OCI-LY1 (cell line): ENCODE measurements around the gene RAB4B.
"Not testable (repeated sequence)": the region's sequence is repeated elsewhere in the genome, so short reads cannot be mapped to it uniquely, and the experiment has no call there.

Experiments used
- H2AFZ ChIP-seq: fragments of 200-600 bp; sonication (generic), shearing (Covaris generic); 2 replicates; pipeline ENCODE4 v1.6.0; 2014; ENCODE audit warnings: antibody characterized with exemption, mild to moderate bottlenecking, low read length
- H3F3A ChIP-seq: fragments of 200-600 bp; sonication (generic), shearing (Covaris generic); 2 replicates; pipeline ENCODE4 v1.6.0; 2014; ENCODE audit warnings: mild to moderate bottlenecking, antibody characterized with exemption, low read length, moderate library complexity; ENCODE audit not compliant: insufficient read depth
- H3K27ac ChIP-seq: fragments of 200-600 bp; sonication (generic); 2 replicates; pipeline ENCODE4 v1.5.1; 2014; ENCODE audit warnings: low read length, mixed run types, mild to moderate bottlenecking, low read depth; ENCODE audit not compliant: poor library complexity, severe bottlenecking
- H3K27me3 ChIP-seq: fragments of 200-600 bp; sonication (generic); 2 replicates; pipeline ENCODE4 v1.6.0; 2014; ENCODE audit warnings: antibody characterized with exemption, mild to moderate bottlenecking, low read length, moderate library complexity; ENCODE audit not compliant: insufficient read depth
- H3K36me3 ChIP-seq: fragments of 200-600 bp; sonication (generic); 2 replicates; pipeline ENCODE4 v1.6.1; 2014; ENCODE audit warnings: mild to moderate bottlenecking, antibody characterized with exemption, low read length, moderate library complexity, mixed read lengths; ENCODE audit not compliant: insufficient read depth
- H3K4me1 ChIP-seq: fragments of 200-600 bp; sonication (generic); 2 replicates; pipeline ENCODE4 v1.5.1; 2014; ENCODE audit warnings: mild to moderate bottlenecking, low read length, moderate library complexity; ENCODE audit not compliant: insufficient read depth, severe bottlenecking
- H3K4me2 ChIP-seq: fragments of 200-600 bp; sonication (generic), shearing (Covaris generic); 2 replicates; pipeline ENCODE4 v1.6.1; 2014; ENCODE audit warnings: low read length
- H3K4me3 ChIP-seq: fragments of 200-600 bp; sonication (generic); 2 replicates; pipeline ENCODE4 v1.5.1; 2014; ENCODE audit warnings: low read length, low read depth, mild to moderate bottlenecking, mixed read lengths; ENCODE audit not compliant: poor library complexity, severe bottlenecking
- H3K79me2 ChIP-seq: fragments of 200-600 bp; shearing (Covaris generic); 2 replicates; pipeline ENCODE4 v1.6.1; 2016; ENCODE audit warnings: mixed run types, low read length, mixed read lengths; ENCODE audit not compliant: insufficient read depth
- H3K9ac ChIP-seq: fragments of 200-600 bp; sonication (generic), shearing (Covaris generic); 2 replicates; pipeline ENCODE4 v1.6.1; 2014; ENCODE audit warnings: mild to moderate bottlenecking, low read length, mixed read lengths
- H3K9me2 ChIP-seq: fragments of 200-600 bp; sonication (generic), shearing (Covaris generic); 2 replicates; pipeline ENCODE4 v1.6.1; 2014; ENCODE audit warnings: low read depth, mild to moderate bottlenecking, low read length, mixed read lengths
- H3K9me3 ChIP-seq: fragments of 200-600 bp; shearing (Covaris generic); 2 replicates; pipeline ENCODE4 v1.6.1; 2014; ENCODE audit warnings: low read length, mixed read lengths
- H4K20me1 ChIP-seq: fragments of 200-600 bp; sonication (generic), shearing (Covaris generic); 2 replicates; pipeline ENCODE4 v1.6.0; 2016; ENCODE audit warnings: mild to moderate bottlenecking, low read length; ENCODE audit not compliant: insufficient read depth
- CTCF ChIP-seq: fragments of 200-600 bp; sonication (generic), shearing (Covaris generic); IDR thresholded peaks from 2 replicates; pipeline ENCODE4 v1.5.1; 2017; ENCODE audit warnings: mild to moderate bottlenecking, antibody characterized with exemption, low read length, moderate library complexity, mixed read lengths
- EZH2 ChIP-seq: fragments of 200-600 bp; sonication (generic), shearing (Covaris generic); IDR thresholded peaks from 2 replicates; pipeline ENCODE4 v1.8.0; 2017; ENCODE audit warnings: borderline replicate concordance, mixed run types, mild to moderate bottlenecking, antibody characterized with exemption, low read length, moderate library complexity, mixed read lengths

The RAB4B gene

GRCh38 chr19:40777937-40778705 lies at the start of gene RAB4B:
TSS of gene RAB4B (plus strand) at chr19:40778247. CDS start at chr19:40778376, 129 bp downstream.
- H3K4me3 ChIP-seq, result peak within 1 kb of the TSS; percentile 73
- H4K20me1 ChIP-seq, result no peaks in the 10 kb centered on the region
- no peaks in the 10 kb centered on the region for H3K9me2 ChIP-seq
- peak within 1 kb of the TSS; percentile 86 for H3K9ac ChIP-seq
- H2AFZ ChIP-seq, result no peak within 1 kb of the TSS
- TF ChIP-seq EZH2 (no peak), CTCF (no peak)
- H3K36me3 ChIP-seq, result peaks cover 7% of the 10 kb centered on the region; the same call in 1 of the 2 replicates
- H3K27ac ChIP-seq, result peak within 1 kb of the TSS; percentile 99
- no peaks in the 10 kb centered on the region for H3K9me3 ChIP-seq
- no peaks in the 10 kb centered on the region for H3K27me3 ChIP-seq
- peaks cover 50% of the 10 kb centered on the region for H3K4me1 ChIP-seq
- no peaks in the 10 kb centered on the region for H3K79me2 ChIP-seq
- H3K4me2 ChIP-seq, result peak within 1 kb of the TSS; percentile 85
- H3F3A ChIP-seq, result no peaks in the 10 kb centered on the region

- H4K20me1 ChIP-seq, H3F3A ChIP-seq, H3K9me2 ChIP-seq, H3K9me3 ChIP-seq, H2AFZ ChIP-seq, H3K4me1 ChIP-seq, H3K27me3 ChIP-seq, H3K79me2 ChIP-seq, H3K9ac ChIP-seq, H3K4me2 ChIP-seq, H3K4me3 ChIP-seq, H3K27ac ChIP-seq: not testable (repeated sequence)
- peaks cover 19% of the 10 kb centered on the region for H3K36me3 ChIP-seq
Observed at GRCh38 chr19:40730065-40730464, 48.0 kb upstream of the RAB4B start.

- not testable (repeated sequence) for H2AFZ ChIP-seq, H3K4me1 ChIP-seq, H3K27me3 ChIP-seq, H3K9ac ChIP-seq, H3K9me3 ChIP-seq, H3K79me2 ChIP-seq, H3K4me3 ChIP-seq, H3K4me2 ChIP-seq, H3K9me2 ChIP-seq, H3F3A ChIP-seq, H3K27ac ChIP-seq, H4K20me1 ChIP-seq
- H3K36me3 ChIP-seq, result peaks cover 24% of the 10 kb centered on the region
Observed at GRCh38 chr19:40732304-40732703, 45.7 kb upstream of the RAB4B start.

DNA sequence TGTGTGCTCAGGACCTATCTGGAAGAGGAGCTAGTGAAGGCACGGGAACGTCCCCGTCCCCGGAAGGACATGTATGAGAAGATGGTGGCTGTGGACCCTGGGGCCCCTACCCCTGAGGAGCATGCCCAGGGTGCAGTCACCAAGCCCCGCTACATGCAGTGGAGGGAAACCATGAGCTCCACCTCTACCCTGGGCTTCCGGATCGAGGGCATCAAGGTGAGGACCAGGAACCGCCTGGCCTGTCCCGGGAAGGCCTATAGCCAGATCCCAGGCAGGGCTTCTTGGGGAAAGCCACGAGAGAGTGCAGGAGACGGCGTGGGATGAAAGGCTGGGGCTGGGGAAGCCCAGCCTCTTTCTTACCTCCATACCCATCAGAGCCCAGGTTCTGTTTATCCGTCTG lies 44.9 kb upstream of the RAB4B start:
- H3K4me3 ChIP-seq, result no peak overlapping the region
- no peak overlapping the region for H3K9ac ChIP-seq
- no peaks in the 10 kb centered on the region for H3K27me3 ChIP-seq
- no peaks in the 10 kb centered on the region for H3K79me2 ChIP-seq
- no peak overlapping the region for H2AFZ ChIP-seq
- H3K4me1 ChIP-seq, result no peaks in the 10 kb centered on the region
- H3K9me2 ChIP-seq, result no peaks in the 10 kb centered on the region
- no peaks in the 10 kb centered on the region for H3F3A ChIP-seq
- peaks cover 17% of the 10 kb centered on the region for H3K36me3 ChIP-seq
- no peak overlapping the region for H3K4me2 ChIP-seq
- no peaks in the 10 kb centered on the region for H3K9me3 ChIP-seq
- no peak overlapping the region for H3K27ac ChIP-seq
- TF ChIP-seq EZH2 (no peak), CTCF (no peak)
- H4K20me1 ChIP-seq, result no peaks in the 10 kb centered on the region
